ENCODE measurements around the gene TMC4.
A peak's percentile ranks its signal among the peaks of the same experiment; 100 is the strongest.

DNA sequence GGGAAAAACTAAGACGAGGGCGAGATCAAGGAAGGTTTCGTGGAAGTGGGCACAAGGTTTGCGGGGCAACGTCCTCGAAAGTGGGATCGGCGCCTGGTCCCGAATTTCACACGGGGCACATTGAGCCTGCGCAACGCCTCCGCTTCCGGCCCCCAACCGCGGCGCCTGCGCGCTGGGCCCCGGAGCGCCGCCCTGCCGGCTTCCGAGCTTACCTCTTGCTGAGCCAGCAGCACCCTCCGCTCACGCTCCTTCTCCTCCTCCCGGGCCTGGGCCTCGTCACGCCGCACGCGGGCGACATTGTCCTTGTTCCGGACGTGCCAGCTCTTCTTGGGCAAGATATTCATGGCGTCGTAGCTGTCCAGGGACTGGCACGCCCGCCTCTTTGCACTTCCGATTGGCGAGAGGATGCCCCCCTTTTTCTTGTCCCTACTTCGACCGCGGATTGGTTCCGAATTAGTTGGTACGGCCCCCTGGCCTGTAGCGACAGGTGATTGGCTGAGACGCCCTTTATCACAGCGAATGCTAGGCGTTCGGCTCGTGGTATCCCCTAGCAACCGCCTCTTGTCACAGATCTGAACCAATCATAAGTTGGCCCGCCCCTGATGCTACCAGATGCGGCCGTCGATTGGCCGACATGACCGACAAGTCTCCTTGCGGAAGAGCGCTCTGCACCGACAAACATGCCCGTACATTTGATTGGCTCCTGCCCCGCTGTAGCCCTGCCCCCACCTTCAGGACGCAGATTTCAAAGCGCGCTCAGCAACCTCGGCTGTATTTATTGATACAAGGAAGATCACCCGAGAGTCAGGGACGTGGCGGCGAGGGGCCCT, 13.4 kb downstream of the TMC4 start, which contains the start of gene LENG1:
- TF ChIP-seq, protein P1, sequence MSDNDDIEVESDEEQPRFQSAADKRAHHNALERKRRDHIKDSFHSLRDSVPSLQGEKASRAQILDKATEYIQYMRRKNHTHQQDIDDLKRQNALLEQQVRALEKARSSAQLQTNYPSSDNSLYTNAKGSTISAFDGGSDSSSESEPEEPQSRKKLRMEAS (IDR thresholded peaks at IDR 0.05): peak; percentile 42
- TF ChIP-seq, protein P2, sequence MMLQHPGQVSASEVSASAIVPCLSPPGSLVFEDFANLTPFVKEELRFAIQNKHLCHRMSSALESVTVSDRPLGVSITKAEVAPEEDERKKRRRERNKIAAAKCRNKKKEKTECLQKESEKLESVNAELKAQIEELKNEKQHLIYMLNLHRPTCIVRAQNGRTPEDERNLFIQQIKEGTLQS (IDR thresholded peaks at IDR 0.05): no peak
- TF ChIP-seq, protein P3, sequence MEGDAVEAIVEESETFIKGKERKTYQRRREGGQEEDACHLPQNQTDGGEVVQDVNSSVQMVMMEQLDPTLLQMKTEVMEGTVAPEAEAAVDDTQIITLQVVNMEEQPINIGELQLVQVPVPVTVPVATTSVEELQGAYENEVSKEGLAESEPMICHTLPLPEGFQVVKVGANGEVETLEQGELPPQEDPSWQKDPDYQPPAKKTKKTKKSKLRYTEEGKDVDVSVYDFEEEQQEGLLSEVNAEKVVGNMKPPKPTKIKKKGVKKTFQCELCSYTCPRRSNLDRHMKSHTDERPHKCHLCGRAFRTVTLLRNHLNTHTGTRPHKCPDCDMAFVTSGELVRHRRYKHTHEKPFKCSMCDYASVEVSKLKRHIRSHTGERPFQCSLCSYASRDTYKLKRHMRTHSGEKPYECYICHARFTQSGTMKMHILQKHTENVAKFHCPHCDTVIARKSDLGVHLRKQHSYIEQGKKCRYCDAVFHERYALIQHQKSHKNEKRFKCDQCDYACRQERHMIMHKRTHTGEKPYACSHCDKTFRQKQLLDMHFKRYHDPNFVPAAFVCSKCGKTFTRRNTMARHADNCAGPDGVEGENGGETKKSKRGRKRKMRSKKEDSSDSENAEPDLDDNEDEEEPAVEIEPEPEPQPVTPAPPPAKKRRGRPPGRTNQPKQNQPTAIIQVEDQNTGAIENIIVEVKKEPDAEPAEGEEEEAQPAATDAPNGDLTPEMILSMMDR (IDR thresholded peaks at IDR 0.05; ENCODE audit: low read depth, low read length, missing input control): no peak
- TF ChIP-seq RAD21 (IDR thresholded peaks at IDR 0.05): no peak
- peak; percentile 12 to 32 for TF ChIP-seq RXRA (IDR thresholded peaks at IDR 0.05)
- TF ChIP-seq FOXA1 (IDR thresholded peaks at IDR 0.05): no peak
- TF ChIP-seq GABPA (IDR thresholded peaks at IDR 0.05 in 1 of 2, conservative IDR thresholded peaks at IDR 0.05 in 1 of 2): peak; percentile 55 to 90
- peak; percentile 97 for TF ChIP-seq SP1 (IDR thresholded peaks at IDR 0.05)
- TF ChIP-seq YY1 (IDR thresholded peaks at IDR 0.05): peak; percentile 88
- no peak for TF ChIP-seq TAF1 (conservative IDR thresholded peaks at IDR 0.05)
